Measurements from ENCODE around the gene FAM32A.

Gene FAM32A

GRCh38 chr19:16143399-16144215 is 41.6 kb upstream of the FAM32A start, which contains the start of gene HSH2D:
TSS of gene HSH2D (plus strand) at chr19:16143685. CDS start at chr19:16148751, 5,066 bp downstream.
- TF ChIP-seq CTCF (IDR thresholded peaks at IDR 0.05; ENCODE audit: low read depth, low read length): no peak
- in situ Hi-C loops (cut with HindIII; ENCODE audit: low sequenced_read_pairs): no loop called here
- DNase-seq (ENCODE audit: low read depth, low spot score): no peak
- H3K4me3 ChIP-seq (ENCODE audit: low read depth, low read length): no peak within 1 kb of the TSS

- in situ Hi-C loops (cut with HindIII; ENCODE audit: low sequenced_read_pairs): no loop called here
- no peak for DNase-seq (ENCODE audit: low read depth, low spot score)
- TF ChIP-seq CTCF (IDR thresholded peaks at IDR 0.05; ENCODE audit: low read depth, low read length): no peak
- H3K4me3 ChIP-seq (ENCODE audit: low read depth, low read length): no peak overlapping the region
Observed at GRCh38 chr19:16144216-16144581, 41.0 kb upstream of the FAM32A start.

- in situ Hi-C loops (cut with HindIII; ENCODE audit: low sequenced_read_pairs): no loop called here
- TF ChIP-seq CTCF (IDR thresholded peaks at IDR 0.05; ENCODE audit: low read depth, low read length): no peak
- DNase-seq (ENCODE audit: low read depth, low spot score): no peak
- H3K4me3 ChIP-seq (ENCODE audit: low read depth, low read length): no peak overlapping the region
Observed at GRCh38 chr19:16146112-16146511, 39.1 kb upstream of the FAM32A start.

GRCh38 chr19:16148443-16149229 is 36.6 kb upstream of the FAM32A start:
- in situ Hi-C loops (cut with HindIII; ENCODE audit: low sequenced_read_pairs): no loop called here
- TF ChIP-seq CTCF (IDR thresholded peaks at IDR 0.05; ENCODE audit: low read depth, low read length): no peak
- H3K4me3 ChIP-seq (ENCODE audit: low read depth, low read length): no peak overlapping the region
- no peak for DNase-seq (ENCODE audit: low read depth, low spot score)

GRCh38 chr19:16153582-16154336 is 31.5 kb upstream of the FAM32A start:
- in situ Hi-C loops (cut with HindIII; ENCODE audit: low sequenced_read_pairs): no loop called here
- no peak overlapping the region for H3K4me3 ChIP-seq (ENCODE audit: low read depth, low read length)
- no peak for TF ChIP-seq CTCF (IDR thresholded peaks at IDR 0.05; ENCODE audit: low read depth, low read length)
- no peak for DNase-seq (ENCODE audit: low read depth, low spot score)

- no peak for DNase-seq (ENCODE audit: low read depth, low spot score)
- H3K4me3 ChIP-seq (ENCODE audit: low read depth, low read length): no peak overlapping the region
- TF ChIP-seq CTCF (IDR thresholded peaks at IDR 0.05; ENCODE audit: low read depth, low read length): no peak
- in situ Hi-C loops (cut with HindIII; ENCODE audit: low sequenced_read_pairs): no loop called here
Observed at GRCh38 chr19:16154557-16154956, 30.7 kb upstream of the FAM32A start.
